ENCODE data around the gene KCNQ1.

KCNQ1 gene

DNA sequence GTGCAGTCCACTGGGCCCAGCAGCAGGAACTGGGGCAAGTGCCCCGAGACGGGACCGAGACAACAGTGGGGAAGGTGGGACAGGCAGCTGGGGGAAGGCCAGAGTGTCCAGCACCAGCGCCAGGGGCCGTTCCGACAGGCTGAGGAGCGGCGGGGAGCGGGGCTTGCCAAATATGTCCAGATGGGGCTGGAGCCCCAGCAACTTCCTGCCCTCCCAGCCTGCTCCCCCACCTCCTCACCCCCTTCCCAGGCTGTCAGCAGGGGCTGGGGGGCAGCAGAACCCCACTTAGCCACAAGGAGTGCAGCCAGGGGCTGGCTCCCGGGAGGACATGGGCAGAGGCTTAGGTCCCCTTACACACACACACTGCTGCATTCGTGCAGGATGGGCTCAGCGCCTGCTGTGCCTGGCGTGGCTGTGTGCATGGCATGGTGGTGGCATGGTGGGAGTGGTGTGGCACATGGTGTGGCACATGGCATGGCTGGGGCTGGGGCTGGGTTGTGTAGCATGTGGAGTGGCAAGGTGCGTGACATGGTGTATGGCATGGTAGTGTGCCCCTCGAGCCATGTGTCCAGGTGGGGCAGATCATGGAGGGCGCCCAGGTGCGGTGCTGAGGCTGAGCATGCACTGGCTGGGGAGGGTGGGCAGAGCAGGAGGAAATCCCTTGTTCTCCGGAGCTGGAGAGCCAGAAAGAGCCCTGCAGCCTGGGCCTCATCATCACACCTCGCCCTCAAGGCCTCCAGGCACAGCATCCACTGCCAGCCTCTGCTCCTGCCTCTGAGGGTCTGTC, 389.1 kb downstream of the KCNQ1 start:
- no peaks in the 10 kb centered on the region for H3K27me3 ChIP-seq (ENCODE audit: control insufficient read depth in 2 of 2, insufficient read depth in 2 of 2, low read length in 2 of 2)
- no peak overlapping the region for H3K4me3 ChIP-seq (ENCODE audit: low read length in 2 of 2)
- H3K27ac ChIP-seq (ENCODE audit: low read depth in 2 of 2, low read length in 2 of 2) = no peak overlapping the region
- no peak overlapping the region for H3K9ac ChIP-seq (ENCODE audit: low read depth in 1 of 2, low read length in 2 of 2)
- no peaks in the 10 kb centered on the region for H3K9me3 ChIP-seq (ENCODE audit: control insufficient read depth in 2 of 2, low read length in 2 of 2)
- H3K36me3 ChIP-seq (ENCODE audit: control insufficient read depth in 2 of 2, insufficient read depth in 2 of 2, low read length in 2 of 2) = no peaks in the 10 kb centered on the region
- no peaks in the 10 kb centered on the region for H3K4me1 ChIP-seq (ENCODE audit: control insufficient read depth in 2 of 2, insufficient read depth in 2 of 2, low read length in 2 of 2)

DNA sequence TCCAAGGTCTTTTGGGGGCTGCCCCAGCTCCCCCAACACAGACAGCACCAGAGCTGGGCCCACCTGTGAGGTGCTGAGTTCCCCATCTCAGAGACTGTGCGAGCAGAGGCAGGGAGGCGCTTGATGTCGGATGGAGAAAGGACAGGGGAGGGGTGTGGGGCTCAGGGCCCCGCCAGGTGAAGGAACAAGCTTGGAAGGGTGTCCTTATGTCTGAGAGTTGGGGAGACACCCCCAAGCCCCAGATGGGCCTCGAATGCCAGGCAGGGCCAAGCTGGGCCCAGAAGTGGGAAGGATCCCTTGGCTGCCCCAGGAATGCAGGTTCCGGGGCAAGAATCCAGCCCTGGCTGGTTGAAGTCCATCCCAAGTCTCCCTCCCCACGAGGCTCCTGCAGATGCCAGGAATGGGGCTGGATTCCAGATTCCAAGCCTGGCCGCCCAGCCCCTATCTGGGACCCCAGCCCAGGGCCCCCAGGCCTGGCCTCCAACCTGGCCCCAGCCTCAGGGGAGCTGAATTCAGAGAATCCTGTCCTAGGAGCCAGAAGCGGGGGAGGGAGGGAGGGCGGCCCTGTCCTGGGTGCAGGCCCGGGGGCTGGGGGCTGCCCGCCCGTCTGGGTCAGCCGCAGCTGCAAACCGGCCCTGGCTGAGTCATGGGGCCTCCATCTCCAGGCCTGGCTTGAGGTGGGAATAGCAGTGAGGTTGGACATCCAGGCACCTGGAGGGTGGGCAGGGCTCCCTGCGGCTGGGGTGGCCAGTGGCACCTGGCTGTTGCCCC, 389.9 kb downstream of the KCNQ1 start:
- Histone ChIP-seq H3K27ac (ENCODE audit: low read depth in 2 of 2, low read length in 2 of 2) (no peak overlapping the region), H3K27me3 (ENCODE audit: control insufficient read depth in 2 of 2, insufficient read depth in 2 of 2, low read length in 2 of 2) (no peaks in the 10 kb centered on the region), H3K9ac (ENCODE audit: low read depth in 1 of 2, low read length in 2 of 2) (no peak overlapping the region)

DNA sequence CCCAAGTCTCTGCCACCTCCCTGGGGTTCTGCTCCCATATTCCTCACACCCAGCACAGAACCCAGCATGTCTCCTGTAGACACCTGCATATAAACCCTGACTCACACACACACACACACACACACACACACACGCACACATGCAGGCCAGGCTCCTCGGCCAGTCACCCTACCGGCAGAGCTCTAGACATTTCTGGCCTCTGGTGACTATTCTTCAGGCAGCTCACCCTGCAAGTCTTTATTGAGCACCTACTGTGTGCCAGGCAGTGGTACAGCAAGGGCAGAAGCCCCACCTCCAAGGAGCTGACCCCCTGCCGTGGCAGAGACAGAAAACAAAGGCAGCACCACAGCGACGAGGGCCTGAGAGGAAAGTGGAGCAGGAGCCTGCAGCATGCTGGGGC, 390.5 kb downstream of the KCNQ1 start:
- no peak overlapping the region for H3K4me3 ChIP-seq (ENCODE audit: low read length in 2 of 2)
- no peaks in the 10 kb centered on the region for H3K4me1 ChIP-seq (ENCODE audit: control insufficient read depth in 2 of 2, insufficient read depth in 2 of 2, low read length in 2 of 2)
- no peak overlapping the region for H3K27ac ChIP-seq (ENCODE audit: low read depth in 2 of 2, low read length in 2 of 2)
- no peaks in the 10 kb centered on the region for H3K36me3 ChIP-seq (ENCODE audit: control insufficient read depth in 2 of 2, insufficient read depth in 2 of 2, low read length in 2 of 2)
- no peak overlapping the region for H3K9ac ChIP-seq (ENCODE audit: low read depth in 1 of 2, low read length in 2 of 2)
- H3K27me3 ChIP-seq (ENCODE audit: control insufficient read depth in 2 of 2, insufficient read depth in 2 of 2, low read length in 2 of 2) = no peaks in the 10 kb centered on the region
- no peaks in the 10 kb centered on the region for H3K9me3 ChIP-seq (ENCODE audit: control insufficient read depth in 2 of 2, low read length in 2 of 2)

More for the DNA sequence above, 389.9 kb downstream of the KCNQ1 start:
- Histone ChIP-seq H3K4me1 (ENCODE audit: control insufficient read depth in 2 of 2, insufficient read depth in 2 of 2, low read length in 2 of 2) (no peaks in the 10 kb centered on the region), H3K4me3 (ENCODE audit: low read length in 2 of 2) (no peak overlapping the region), H3K9me3 (ENCODE audit: control insufficient read depth in 2 of 2, low read length in 2 of 2) (no peaks in the 10 kb centered on the region), H3K36me3 (ENCODE audit: control insufficient read depth in 2 of 2, insufficient read depth in 2 of 2, low read length in 2 of 2) (no peaks in the 10 kb centered on the region)

DNA sequence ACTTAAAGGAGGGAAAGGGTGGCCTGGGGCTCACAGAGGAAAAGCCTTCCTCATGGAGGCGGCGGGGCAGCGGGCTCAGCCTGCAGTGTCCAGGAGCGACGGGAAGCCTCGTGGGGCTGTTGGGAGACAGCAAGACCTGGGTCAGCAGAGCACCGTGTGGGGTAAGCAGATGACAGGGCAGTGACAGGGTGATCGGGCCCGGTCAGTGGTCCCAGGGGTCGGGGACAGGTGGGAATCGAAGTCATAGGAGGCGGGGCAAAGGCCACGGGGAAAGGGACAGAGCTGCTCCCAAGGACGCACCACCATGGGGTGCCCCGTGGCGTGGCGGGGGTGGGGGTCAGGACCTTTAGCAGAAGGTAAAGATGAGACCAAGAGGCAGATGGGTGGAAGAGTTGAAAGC, 390.9 kb downstream of the KCNQ1 start:
- H3K4me1 ChIP-seq (ENCODE audit: control insufficient read depth in 2 of 2, insufficient read depth in 2 of 2, low read length in 2 of 2) = no peaks in the 10 kb centered on the region
- H3K36me3 ChIP-seq (ENCODE audit: control insufficient read depth in 2 of 2, insufficient read depth in 2 of 2, low read length in 2 of 2) = no peaks in the 10 kb centered on the region

DNA sequence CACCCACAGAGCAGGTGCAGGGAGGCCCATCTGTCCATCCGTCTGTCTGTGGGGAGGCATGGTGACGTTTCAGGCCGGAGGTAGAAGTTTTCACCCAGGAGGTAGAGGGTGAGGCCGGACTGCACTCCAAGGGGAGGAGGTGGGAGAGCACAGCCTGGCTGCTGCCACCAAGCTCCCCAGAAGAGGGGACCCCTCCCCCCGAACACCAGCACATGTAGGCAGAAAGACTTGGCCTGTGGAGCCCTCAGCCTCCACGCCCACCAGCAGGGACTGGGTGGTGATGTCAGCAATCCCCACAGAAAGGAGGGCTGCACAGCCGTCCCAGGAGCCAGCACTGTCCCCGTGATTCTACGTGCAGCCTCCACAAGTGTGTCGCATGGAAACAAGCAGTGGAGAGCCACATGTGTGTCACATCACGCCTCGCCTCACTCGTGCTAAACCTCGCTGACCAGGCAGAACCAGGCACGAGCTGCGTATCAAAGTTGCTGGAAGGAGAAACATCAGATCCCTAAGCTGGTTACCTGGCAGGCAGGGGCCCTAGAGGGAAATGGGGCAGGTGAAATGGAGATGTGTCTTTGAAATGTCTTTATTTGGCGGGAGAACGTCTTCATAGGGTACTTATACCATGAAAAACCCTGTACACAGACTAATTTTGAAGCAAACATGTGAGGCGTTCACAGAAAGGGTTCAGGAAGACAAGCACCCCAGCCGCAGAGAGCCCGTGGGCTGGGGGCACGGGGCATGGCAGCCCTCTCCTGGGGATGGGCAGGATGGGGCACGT, 391.7 kb downstream of the KCNQ1 start:
- Histone ChIP-seq H3K4me1 (ENCODE audit: control insufficient read depth in 2 of 2, insufficient read depth in 2 of 2, low read length in 2 of 2) (no peaks in the 10 kb centered on the region), H3K9ac (ENCODE audit: low read depth in 1 of 2, low read length in 2 of 2) (no peak overlapping the region), H3K9me3 (ENCODE audit: control insufficient read depth in 2 of 2, low read length in 2 of 2) (no peaks in the 10 kb centered on the region), H3K36me3 (ENCODE audit: control insufficient read depth in 2 of 2, insufficient read depth in 2 of 2, low read length in 2 of 2) (no peaks in the 10 kb centered on the region), H3K27ac (ENCODE audit: low read depth in 2 of 2, low read length in 2 of 2) (no peak overlapping the region), H3K4me3 (ENCODE audit: low read length in 2 of 2) (no peak overlapping the region), H3K27me3 (ENCODE audit: control insufficient read depth in 2 of 2, insufficient read depth in 2 of 2, low read length in 2 of 2) (no peaks in the 10 kb centered on the region)

More for the DNA sequence above, 390.9 kb downstream of the KCNQ1 start:
- no peak overlapping the region for H3K27ac ChIP-seq (ENCODE audit: low read depth in 2 of 2, low read length in 2 of 2)
- no peaks in the 10 kb centered on the region for H3K27me3 ChIP-seq (ENCODE audit: control insufficient read depth in 2 of 2, insufficient read depth in 2 of 2, low read length in 2 of 2)
- H3K4me3 ChIP-seq (ENCODE audit: low read length in 2 of 2) = no peak overlapping the region
- no peaks in the 10 kb centered on the region for H3K9me3 ChIP-seq (ENCODE audit: control insufficient read depth in 2 of 2, low read length in 2 of 2)
- H3K9ac ChIP-seq (ENCODE audit: low read depth in 1 of 2, low read length in 2 of 2) = no peak overlapping the region

DNA sequence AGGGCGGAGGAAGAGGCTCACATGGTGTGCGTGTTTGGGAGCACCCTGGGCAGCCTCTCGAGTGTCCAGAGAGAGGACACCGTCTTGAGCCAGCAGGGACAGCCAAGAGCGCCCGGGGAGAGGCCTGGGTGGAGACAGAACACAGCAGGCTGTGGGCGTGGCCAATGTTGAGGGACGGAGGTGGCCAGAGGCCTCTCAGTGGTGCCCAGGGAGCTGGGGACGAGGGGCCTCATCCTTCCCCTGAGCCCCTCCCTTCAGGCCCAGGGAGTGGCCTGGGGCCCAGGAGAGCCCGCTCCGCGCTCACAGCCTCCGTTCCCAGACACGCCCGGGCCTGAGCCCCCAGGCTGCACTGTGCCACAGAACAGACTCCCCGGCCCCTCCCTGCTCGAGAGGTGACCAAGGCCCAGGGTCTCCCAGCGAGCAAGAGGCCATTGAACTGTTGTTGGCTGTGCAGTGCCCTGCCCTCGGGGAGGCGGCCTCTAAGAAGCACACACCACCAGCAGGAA, 392.3 kb downstream of the KCNQ1 start:
- no peak overlapping the region for H3K4me3 ChIP-seq (ENCODE audit: low read length in 2 of 2)
- no peaks in the 10 kb centered on the region for H3K36me3 ChIP-seq (ENCODE audit: control insufficient read depth in 2 of 2, insufficient read depth in 2 of 2, low read length in 2 of 2)
- H3K27me3 ChIP-seq (ENCODE audit: control insufficient read depth in 2 of 2, insufficient read depth in 2 of 2, low read length in 2 of 2) = no peaks in the 10 kb centered on the region
- no peak overlapping the region for H3K9ac ChIP-seq (ENCODE audit: low read depth in 1 of 2, low read length in 2 of 2)
- H3K27ac ChIP-seq (ENCODE audit: low read depth in 2 of 2, low read length in 2 of 2) = no peak overlapping the region
- no peaks in the 10 kb centered on the region for H3K9me3 ChIP-seq (ENCODE audit: control insufficient read depth in 2 of 2, low read length in 2 of 2)
- no peaks in the 10 kb centered on the region for H3K4me1 ChIP-seq (ENCODE audit: control insufficient read depth in 2 of 2, insufficient read depth in 2 of 2, low read length in 2 of 2)

DNA sequence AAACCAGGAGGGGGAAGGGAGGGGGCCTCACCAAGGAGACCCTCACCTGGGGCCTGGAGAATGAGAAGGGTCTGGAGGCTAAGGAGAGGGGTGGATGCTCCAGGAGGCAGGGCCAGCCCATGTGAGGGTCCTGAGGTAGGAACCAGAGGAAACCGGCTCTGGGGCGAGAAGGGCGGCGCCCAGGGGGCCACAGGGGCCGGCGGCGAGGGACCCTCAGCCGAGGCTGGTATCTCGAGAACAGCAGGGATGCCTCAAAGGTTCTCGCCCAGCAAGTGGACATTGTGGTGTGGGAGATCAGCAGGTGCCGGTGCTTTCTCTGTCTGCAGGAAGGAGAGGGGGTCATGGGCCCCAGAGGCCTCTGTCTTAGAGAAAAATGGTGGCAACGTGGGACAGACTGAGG, 392.8 kb downstream of the KCNQ1 start:
- no peaks in the 10 kb centered on the region for H3K27me3 ChIP-seq (ENCODE audit: control insufficient read depth in 2 of 2, insufficient read depth in 2 of 2, low read length in 2 of 2)
- no peak overlapping the region for H3K27ac ChIP-seq (ENCODE audit: low read depth in 2 of 2, low read length in 2 of 2)
- H3K9ac ChIP-seq (ENCODE audit: low read depth in 1 of 2, low read length in 2 of 2) = no peak overlapping the region
- no peaks in the 10 kb centered on the region for H3K36me3 ChIP-seq (ENCODE audit: control insufficient read depth in 2 of 2, insufficient read depth in 2 of 2, low read length in 2 of 2)
- H3K9me3 ChIP-seq (ENCODE audit: control insufficient read depth in 2 of 2, low read length in 2 of 2) = no peaks in the 10 kb centered on the region
- no peak overlapping the region for H3K4me3 ChIP-seq (ENCODE audit: low read length in 2 of 2)
- no peaks in the 10 kb centered on the region for H3K4me1 ChIP-seq (ENCODE audit: control insufficient read depth in 2 of 2, insufficient read depth in 2 of 2, low read length in 2 of 2)

DNA sequence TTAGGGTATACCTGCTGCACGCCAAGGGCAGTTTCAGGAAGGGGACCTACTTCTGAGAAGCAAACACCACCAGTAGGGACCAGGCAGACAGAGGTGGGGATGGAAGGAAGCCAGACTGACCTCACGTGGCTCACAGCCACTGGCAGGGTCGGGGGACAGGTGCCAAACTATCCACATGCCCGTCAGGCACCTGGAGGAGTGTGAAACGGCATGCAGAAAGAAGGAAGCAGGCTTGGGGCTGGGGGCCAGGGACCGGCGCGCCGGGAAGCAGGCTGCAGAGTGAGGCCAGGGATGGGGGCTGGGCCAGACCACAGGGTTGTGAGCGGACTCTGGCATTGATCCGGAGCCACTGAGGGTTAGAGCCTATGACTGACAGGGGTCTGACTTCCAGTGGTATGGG, 393.3 kb downstream of the KCNQ1 start:
- no peaks in the 10 kb centered on the region for H3K36me3 ChIP-seq (ENCODE audit: control insufficient read depth in 2 of 2, insufficient read depth in 2 of 2, low read length in 2 of 2)
- H3K9ac ChIP-seq (ENCODE audit: low read depth in 1 of 2, low read length in 2 of 2) = no peak overlapping the region
- H3K9me3 ChIP-seq (ENCODE audit: control insufficient read depth in 2 of 2, low read length in 2 of 2) = no peaks in the 10 kb centered on the region
- no peaks in the 10 kb centered on the region for H3K27me3 ChIP-seq (ENCODE audit: control insufficient read depth in 2 of 2, insufficient read depth in 2 of 2, low read length in 2 of 2)
- H3K4me1 ChIP-seq (ENCODE audit: control insufficient read depth in 2 of 2, insufficient read depth in 2 of 2, low read length in 2 of 2) = no peaks in the 10 kb centered on the region
- no peak overlapping the region for H3K4me3 ChIP-seq (ENCODE audit: low read length in 2 of 2)
- no peak overlapping the region for H3K27ac ChIP-seq (ENCODE audit: low read depth in 2 of 2, low read length in 2 of 2)

DNA sequence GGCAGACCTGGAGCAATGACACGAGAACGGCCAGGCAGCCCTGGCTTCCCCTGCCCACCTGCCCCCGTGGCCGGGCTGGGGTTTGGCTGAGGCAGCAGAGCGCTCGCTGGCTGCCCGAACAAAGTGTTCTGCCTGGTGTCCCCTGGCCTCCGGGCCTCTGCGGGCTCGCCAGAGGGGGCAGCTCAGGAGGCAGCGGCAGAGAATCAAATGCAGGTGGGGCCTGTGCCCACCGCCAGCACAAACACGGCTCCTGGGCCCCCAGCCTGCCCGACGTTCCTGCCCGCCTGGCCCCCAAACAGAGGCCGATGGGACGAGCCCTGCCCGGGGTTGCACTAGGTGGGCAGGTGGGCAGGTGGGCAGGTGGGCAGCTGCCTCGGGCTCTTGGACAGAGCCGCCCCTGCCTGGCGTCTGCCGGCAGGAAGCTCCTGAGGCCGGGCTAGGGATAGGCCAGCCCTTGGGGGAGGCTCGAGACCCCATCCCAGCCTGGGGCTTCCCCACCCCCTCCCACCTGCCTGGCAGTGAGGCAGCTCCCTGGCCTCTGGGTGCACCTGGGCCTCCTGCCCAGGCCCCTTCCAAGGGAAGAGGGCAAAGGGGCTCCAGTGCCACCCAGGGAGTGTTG, 394.0 kb downstream of the KCNQ1 start:
- Histone ChIP-seq H3K9ac (ENCODE audit: low read depth in 1 of 2, low read length in 2 of 2) (no peak overlapping the region), H3K4me3 (ENCODE audit: low read length in 2 of 2) (no peak overlapping the region), H3K4me1 (ENCODE audit: control insufficient read depth in 2 of 2, insufficient read depth in 2 of 2, low read length in 2 of 2) (no peaks in the 10 kb centered on the region), H3K27ac (ENCODE audit: low read depth in 2 of 2, low read length in 2 of 2) (no peak overlapping the region), H3K36me3 (ENCODE audit: control insufficient read depth in 2 of 2, insufficient read depth in 2 of 2, low read length in 2 of 2) (no peaks in the 10 kb centered on the region), H3K27me3 (ENCODE audit: control insufficient read depth in 2 of 2, insufficient read depth in 2 of 2, low read length in 2 of 2) (no peaks in the 10 kb centered on the region), H3K9me3 (ENCODE audit: control insufficient read depth in 2 of 2, low read length in 2 of 2) (no peaks in the 10 kb centered on the region)

Measured in mucosa of rectum (tissue), 2 donors.